Measurements from ENCODE around the gene GMDS. TPM values are rescaled to one million over a fixed set of nuclear protein-coding genes. Genes with fewer than 3 reads are reported as not detected.

Gene GMDS
- total RNA-seq, 1 donor from 2014 or later = 24.2 TPM

DNA sequence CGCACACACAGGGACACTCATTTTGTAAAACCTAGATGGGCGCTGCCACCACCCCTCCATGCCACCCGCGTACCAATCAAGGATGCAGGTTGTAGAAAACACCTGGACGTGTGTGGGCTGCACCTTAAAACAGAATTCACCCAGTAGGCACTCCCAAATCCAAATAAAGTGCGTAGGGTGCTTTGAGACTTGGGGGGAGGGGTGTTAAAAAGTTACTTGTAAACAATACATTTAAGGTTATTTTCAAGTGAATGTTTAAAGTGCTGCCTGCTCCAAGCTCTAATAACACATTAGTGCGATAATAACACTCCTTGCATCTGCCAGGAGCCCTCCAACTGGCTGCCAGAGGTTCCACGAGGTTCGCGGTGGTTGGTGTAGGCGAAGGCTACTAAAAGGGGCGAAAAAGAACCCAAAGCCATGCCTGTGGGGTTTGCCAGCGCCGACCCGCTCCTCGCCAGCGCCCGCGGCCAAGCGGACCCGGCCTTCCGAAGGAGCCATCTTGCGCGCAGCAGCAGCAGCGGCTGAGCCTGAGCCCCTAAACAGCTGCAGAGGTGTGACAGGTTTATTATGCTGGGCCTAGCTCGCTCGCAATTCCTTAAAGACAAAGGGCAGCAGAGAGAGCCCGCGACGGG lies 624.2 kb downstream of the GMDS start:
- intact Hi-C loops (cut with micrococcal nuclease) = no loop called here

DNA sequence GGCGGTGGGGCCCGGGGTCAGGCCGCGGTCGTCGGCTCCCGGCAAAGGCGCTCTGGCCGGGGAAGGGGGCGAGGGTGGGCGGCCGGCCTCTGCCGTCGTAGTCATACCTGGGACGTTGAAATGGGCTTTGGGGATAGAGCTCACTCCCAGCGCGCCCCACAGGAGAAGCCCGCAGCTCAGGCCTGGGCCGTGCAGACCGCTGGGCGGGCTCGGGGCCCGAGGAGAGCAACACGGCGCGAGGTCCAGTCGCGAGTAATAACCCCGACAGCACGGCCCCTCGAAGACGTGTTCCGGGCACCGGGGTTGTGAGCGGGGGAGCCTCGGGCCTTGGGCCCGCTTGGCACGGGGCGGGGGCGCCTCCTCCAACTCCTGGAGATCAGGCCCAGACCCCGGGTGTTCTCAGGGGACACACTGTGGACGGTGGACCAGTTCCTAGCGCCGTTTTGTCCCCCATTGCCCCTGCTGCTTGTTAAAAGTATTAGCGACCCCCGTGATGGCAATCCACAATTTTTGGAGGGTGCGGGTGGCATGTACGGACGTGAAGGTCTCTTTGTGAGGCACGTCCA lies 624.8 kb downstream of the GMDS start:
- intact Hi-C loops (cut with micrococcal nuclease) = no loop called here

DNA sequence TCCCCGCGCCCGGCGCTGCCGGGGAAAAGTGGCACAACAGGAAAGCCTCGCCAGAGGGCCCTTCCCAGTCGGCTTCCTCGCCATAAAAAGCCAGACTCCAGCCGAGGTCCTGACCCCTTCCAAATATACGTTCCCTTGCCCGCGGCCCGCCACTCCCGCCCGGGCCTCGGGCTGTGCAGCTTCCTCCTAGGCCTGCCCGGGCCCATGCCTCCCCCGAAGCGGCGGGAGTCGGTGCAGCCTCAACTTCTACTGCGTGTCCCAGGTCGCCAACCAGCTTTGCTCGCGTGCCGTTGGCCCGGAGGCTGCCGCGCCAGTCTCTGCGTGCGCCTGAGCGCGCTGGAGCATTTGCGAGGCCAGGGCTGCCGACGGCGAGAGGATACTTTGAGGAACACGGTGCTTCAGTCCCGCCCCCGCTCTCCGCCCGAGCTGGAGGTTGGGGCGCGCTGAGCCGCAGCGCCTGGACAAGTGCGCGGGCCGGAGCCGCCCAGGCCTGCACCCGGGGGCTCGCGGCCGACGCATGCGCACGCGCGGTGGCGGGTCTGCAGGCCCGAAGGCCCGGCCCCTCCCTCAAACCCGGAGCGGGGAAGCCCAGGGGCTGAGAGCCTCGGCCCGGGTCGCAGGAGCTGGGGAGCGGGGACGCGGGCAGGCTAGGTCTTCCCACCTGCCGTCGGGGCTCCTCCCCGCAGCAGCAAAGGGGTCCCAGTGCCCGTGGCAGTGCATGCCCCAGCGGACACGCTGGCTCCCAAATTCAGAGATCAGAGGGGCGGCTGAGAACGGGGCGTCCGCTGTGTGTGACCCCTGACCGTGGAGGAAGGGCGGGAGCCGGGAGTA lies 625.5 kb downstream of the GMDS start:
- intact Hi-C loops (cut with micrococcal nuclease) = no loop called here

DNA sequence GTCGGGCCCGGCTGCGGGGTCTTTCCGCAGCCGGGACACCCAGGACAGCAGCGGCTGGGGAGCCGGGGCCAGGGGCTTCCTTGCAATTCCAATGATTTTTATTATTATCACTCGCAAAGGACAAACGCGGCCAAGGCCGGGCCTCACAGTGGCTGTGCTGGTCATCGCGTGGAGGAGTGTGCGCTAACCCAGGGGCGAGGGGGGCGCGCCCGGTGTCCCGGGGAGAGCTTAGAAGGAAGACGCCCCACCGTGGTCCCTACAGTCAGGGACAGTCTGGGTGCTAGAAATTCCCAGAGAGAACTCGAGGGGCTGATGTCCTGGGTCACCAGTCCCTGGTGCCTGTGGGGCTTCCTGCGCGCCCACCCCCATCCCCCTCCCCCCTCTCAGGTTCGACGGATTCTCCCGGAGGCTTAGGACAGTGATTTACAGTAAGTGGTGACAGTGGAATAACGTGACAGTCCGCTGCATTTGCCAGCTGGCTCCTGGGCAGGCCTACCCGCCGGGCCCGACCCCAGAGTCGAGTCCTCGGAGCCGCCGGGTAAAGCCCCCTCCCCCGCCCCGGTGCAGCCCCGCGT lies 626.2 kb downstream of the GMDS start:
- intact Hi-C loops (cut with micrococcal nuclease) = no loop called here

DNA sequence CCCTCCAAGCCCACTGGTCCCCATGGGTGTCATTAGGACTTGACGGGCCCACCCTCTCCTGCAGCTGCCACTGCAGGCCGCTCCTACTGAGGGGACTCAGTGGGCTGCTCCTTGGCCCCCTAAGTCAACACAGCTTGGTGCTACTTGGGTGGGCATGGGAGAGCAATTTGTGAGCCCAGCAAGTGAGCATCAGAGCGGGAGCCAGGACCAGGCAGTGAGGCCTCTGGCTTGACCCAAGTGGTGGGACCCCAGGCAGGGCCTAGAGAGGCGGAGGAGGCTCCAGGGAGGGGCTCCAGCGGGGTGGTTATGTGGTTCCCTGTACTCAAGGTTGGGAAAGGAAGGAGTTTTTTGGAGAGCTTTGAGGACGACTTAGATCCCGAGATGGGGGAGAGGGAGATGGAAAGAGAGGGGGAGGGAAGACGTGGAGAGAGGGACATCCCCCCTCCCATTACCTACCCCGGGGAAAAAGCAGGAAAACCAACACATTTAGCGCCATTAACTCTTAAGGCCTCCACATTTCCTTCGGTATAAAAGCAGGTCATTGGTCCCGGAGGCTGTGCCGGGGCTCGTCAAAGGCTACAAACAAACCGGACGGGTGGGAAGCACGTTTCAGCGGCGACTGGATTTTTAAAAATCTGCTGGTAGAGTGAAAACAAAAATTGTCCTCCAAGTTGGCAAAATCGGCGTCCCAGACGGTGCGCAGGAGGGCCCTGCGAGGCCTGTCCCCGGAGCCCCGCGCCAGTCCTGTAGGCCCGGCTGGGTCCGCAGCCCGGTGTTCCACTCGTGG lies 626.9 kb downstream of the GMDS start:
- intact Hi-C loops (cut with micrococcal nuclease) = no loop called here

DNA sequence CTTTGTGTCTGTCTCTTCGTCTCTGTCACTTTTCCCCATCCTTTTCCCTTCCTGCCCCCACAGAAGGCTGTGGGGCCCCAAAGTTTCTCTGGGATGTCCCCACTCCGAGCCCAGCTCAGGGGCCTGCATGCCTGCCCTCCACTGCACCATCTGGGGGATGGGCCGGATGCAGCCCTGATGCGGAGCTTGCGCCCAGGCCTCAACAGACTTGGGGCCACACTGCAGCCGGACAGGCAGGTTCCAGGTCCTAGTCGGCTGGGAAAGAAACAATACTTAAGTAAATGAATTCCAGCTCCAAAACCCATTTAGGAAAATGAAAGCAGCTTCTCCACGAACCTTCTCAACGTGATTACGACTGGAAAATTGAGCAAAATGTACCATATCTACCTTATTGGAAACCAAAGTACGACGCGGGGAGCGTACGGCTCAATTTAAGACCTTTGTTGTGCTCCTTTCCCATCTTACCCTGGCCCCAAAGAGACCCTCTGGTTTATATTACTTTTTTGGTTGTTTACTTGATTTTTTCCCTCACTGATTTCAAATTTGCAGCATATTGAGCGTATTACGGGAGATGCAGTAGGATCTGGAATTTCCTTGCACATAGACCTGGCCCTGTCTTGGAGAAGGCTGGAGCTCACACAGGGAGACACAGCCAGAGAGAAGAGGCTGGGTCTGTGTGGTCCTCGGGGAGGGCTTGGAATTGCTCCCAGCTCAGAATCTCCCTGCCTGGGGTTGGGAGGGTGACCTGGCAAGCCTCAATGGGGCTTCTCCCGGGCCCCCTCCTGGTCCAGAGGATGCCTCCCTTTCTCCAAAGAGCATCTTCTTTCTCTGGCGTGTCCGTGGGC lies 627.7 kb downstream of the GMDS start:
- intact Hi-C loops (cut with micrococcal nuclease) = no loop called here

DNA sequence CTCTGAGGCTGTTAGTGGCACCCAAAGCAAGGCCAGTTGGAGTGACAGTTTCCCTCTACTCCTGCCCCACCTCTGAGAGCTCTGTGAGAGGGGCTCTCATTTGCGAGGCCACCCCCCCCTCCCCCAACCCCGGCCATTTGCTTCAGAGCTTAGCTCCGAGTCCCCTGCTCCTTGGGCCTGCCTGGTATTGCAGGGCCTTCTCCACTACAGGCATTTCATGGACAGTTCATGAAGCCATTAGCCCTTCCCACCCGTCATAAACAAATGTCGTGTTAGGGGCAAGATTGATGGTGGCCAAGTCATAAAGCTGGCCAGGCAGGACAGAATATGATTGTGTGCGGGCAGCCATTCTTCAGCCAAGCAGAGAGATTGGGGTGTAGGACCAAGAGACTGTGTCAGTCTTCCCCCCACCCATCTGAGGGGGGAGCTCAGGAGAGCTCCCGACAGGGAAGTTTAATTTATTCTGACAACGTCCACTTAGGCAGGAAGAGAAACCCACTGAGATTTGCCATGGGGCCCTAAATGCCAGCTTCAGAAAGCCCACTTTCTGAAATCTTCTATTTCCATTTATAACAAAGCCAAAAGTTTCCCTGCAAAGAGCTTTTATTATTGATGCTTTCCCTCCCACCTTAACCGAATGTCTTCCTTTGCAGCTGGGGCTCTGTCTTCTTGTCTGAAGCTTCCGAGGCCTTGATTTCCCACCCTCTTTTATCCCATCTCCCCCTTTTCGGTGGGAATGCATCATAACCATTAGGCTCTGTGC lies 628.5 kb downstream of the GMDS start:
- intact Hi-C loops (cut with micrococcal nuclease) = no loop called here

DNA sequence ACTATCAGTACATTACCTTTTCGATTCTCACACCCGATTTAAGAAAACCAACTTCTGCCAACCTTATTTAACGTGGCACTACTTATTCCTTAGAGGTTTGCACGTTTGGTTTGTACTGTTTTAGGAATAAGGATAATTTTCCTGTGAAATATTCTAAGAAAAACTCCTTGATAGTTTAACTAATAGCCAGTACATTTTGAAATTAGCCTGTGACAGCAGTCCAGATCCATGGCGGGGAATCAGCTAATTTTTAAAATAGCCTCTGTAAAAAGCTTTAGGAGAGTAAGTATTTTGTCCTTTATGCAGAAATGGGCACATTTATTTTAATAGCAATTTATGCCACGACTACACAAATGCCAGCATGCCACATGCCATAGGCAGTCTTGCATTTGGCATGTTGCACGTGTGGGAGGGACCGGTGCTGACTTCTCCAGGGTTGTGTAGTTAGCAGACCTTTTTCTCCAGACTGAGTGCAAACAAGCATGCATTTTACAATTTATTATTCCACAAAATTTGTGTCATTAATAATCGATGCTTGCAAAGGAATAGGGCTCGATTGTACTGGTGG lies 629.5 kb downstream of the GMDS start:
- intact Hi-C loops (cut with micrococcal nuclease) = no loop called here

DNA sequence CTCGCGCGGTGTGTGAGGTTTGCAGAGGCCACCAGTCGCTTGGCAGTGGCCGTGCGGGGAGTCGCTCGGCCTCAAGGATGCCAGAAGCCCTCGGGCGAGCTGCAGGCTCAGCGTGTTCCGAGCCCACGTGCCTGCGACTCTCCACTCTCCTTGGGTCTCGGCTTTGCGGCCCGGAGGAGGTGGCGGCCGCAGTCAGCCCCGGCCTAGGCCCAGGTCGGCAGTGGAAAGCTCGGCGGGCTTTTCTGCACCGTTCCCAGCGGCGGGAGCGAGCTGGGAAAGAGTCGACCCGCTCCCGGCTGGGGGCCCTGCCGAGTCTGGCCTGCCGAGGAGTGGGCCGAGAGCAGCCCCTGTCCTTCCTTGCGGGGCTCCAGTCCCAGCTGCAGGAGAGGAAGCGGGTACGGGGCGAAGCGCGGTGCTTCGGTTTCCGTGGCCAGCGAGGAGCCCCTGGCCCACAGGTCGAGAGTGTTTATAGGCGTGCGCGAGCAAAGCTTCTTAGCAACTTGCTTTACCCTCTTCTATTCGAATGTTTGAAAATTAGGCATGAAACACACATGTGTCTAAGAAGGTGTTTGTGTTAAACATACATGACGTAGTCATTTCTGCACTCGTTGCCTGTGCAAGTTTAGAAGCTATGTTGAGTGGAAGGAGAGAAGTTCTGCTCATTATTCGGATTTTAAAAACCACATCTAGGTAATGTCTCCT lies 630.1 kb downstream of the GMDS start:
- intact Hi-C loops (cut with micrococcal nuclease) = no loop called here

DNA sequence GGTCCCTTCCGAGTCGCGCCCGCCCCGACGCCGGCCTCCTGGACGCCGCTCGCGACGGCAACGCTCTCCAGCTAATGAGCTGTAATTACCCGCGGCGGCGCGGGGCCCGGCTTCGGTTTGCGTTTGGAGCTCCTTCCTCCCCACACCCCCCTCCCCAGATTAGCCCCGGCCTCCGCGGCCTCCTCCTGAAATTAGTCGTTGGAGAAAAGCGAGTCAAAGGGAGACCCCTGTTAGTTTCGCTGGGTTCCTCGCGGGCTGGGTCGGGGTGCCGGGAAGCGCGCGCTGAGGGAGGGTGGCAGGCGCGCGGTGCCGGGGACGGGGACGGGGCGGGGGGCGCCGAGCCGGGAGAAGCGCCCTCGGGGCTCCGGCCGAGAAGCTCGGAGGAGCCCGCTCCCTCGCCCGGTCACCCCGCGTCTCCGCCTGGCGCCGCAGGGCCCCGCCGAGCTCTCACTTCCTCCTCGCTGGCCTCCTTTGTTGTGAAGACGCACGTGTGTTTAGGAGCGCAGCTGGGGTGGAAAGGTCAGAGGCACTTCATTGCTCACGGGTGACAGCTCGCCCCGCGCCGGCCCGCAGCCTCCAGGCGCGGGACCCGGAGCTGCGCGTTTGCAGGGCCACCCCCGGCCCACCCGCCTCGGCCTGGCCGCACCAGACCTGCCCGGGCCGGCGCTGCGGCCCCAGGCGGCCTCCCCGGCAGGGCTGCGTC lies 630.8 kb downstream of the GMDS start:
- intact Hi-C loops (cut with micrococcal nuclease) = loop anchor here (5.0 kb wide), 2 partner anchors 302 to 1618 kb away; partner anchors contain the start of gene FOXQ1

DNA sequence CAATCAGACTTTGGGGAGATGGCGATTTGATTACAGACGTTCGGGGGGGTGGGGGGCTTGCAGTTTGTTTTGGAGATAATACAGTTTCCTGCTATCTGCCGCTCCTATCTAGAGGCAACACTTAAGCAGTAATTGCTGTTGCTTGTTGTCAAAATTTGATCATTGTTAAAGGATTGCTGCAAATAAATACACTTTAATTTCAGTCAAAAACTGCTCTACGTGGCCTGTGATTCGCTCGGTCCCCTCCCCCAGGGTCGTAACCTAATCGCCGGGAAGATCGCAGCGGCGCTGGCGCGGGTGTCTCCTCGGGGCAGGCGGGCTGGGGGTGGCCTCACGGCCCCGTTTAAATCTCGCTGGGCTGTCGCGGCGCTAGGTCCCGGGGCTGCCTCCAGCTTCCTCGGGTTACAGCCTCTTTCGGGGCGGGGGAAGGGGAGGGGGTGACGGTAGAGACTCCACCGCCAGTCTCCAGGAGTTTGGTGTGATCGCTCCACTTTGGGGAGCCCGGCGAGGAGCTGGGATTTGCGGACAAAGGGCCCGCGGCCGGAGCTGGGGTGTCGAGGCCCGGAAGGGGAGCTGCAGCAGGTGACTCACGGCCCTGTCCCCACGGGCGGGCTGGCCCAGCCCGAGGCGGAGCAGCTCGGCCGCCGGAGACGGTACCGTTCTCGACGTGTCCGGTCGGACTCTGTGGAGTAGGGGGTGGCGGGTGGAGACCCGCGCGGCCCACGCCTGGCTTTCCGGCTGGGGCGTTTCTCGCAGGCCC lies 631.5 kb downstream of the GMDS start:
- intact Hi-C loops (cut with micrococcal nuclease) = loop anchor here (2.0 to 5.0 kb wide), 3 partner anchors 227 to 1618 kb away; partner anchors contain the start of gene FOXQ1

DNA sequence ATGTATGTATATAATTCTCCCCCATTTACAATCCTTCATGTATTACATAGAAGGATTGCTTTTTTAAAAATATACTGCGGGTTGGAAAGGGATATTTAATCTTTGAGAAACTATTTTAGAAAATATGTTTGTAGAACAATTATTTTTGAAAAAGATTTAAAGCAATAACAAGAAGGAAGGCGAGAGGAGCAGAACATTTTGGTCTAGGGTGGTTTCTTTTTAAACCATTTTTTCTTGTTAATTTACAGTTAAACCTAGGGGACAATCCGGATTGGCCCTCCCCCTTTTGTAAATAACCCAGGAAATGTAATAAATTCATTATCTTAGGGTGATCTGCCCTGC lies 632.1 kb downstream of the GMDS start:
- intact Hi-C loops (cut with micrococcal nuclease) = loop anchor here (2.0 to 5.0 kb wide), 3 partner anchors 227 to 1619 kb away; partner anchors contain the start of gene FOXQ1

DNA sequence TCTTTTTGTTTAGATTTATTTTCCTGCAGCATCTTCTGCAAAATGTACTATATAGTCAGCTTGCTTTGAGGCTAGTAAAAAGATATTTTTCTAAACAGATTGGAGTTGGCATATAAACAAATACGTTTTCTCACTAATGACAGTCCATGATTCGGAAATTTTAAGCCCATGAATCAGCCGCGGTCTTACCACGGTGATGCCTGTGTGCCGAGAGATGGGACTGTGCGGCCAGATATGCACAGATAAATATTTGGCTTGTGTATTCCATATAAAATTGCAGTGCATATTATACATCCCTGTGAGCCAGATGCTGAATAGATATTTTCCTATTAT lies 632.5 kb downstream of the GMDS start:
- intact Hi-C loops (cut with micrococcal nuclease) = loop anchor here (2.0 to 5.0 kb wide), 3 partner anchors 226 to 1619 kb away; partner anchors contain the start of gene FOXQ1

DNA sequence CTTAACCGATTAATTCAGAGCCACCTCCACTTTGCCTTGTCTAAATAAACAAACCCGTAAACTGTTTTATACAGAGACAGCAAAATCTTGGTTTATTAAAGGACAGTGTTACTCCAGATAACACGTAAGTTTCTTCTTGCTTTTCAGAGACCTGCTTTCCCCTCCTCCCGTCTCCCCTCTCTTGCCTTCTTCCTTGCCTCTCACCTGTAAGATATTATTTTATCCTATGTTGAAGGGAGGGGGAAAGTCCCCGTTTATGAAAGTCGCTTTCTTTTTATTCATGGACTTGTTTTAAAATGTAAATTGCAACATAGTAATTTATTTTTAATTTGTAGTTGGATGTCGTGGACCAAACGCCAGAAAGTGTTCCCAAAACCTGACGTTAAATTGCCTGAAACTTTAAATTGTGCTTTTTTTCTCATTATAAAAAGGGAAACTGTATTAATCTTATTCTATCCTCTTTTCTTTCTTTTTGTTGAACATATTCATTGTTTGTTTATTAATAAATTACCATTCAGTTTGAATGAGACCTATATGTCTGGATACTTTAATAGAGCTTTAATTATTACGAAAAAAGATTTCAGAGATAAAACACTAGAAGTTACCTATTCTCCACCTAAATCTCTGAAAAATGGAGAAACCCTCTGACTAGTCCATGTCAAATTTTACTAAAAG lies 633.0 kb downstream of the GMDS start:
- intact Hi-C loops (cut with micrococcal nuclease) = loop anchor here (2.0 to 5.0 kb wide), 3 partner anchors 226 to 1620 kb away; partner anchors contain the start of gene FOXQ1

DNA sequence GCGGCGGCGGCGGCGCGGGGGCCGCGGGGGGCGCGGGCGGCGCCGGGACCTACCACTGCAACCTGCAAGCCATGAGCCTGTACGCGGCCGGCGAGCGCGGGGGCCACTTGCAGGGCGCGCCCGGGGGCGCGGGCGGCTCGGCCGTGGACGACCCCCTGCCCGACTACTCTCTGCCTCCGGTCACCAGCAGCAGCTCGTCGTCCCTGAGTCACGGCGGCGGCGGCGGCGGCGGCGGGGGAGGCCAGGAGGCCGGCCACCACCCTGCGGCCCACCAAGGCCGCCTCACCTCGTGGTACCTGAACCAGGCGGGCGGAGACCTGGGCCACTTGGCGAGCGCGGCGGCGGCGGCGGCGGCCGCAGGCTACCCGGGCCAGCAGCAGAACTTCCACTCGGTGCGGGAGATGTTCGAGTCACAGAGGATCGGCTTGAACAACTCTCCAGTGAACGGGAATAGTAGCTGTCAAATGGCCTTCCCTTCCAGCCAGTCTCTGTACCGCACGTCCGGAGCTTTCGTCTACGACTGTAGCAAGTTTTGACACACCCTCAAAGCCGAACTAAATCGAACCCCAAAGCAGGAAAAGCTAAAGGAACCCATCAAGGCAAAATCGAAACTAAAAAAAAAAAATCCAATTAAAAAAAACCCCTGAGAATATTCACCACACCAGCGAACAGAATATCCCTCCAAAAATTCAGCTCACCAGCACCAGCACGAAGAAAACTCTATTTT lies 633.7 kb downstream of the GMDS start:
- intact Hi-C loops (cut with micrococcal nuclease) = loop anchor here (2.0 to 5.0 kb wide), 3 partner anchors 225 to 1621 kb away; partner anchors contain the start of gene FOXQ1

DNA sequence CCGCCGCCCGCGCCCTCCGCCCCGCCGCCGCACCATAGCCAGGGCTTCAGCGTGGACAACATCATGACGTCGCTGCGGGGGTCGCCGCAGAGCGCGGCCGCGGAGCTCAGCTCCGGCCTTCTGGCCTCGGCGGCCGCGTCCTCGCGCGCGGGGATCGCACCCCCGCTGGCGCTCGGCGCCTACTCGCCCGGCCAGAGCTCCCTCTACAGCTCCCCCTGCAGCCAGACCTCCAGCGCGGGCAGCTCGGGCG lies 634.2 kb downstream of the GMDS start:
- intact Hi-C loops (cut with micrococcal nuclease) = loop anchor here (5.0 kb wide), 2 partner anchors 299 to 1621 kb away; partner anchors contain the start of gene FOXQ1
